Uterus (tissue), 2 donors: Measurements from ENCODE around the gene MIEF1.
A peak's percentile ranks its signal among the peaks of the same experiment; 100 is the strongest.

Experiments used
- CTCF ChIP-seq, 4 experiments: fragments of 200-600 bp in 2 of 4; fragments of 450-650 bp in 2 of 4; sonication (generic) in 2 of 4; IDR thresholded peaks; one replicate each; pipeline ENCODE4 v1.5.1; 2016 to 2019; ENCODE audit warnings: antibody characterized with exemption in 4 of 4, mild to moderate bottlenecking in 2 of 4, moderate library complexity in 1 of 4
- POLR2A ChIP-seq, 2 donors: fragments of 450-650 bp; IDR thresholded peaks; one replicate each; pipeline ENCODE4 v1.6.1; 2016; ENCODE audit warnings: antibody characterized with exemption in 2 of 2, mild to moderate bottlenecking in 1 of 2, moderate library complexity in 1 of 2

DNA sequence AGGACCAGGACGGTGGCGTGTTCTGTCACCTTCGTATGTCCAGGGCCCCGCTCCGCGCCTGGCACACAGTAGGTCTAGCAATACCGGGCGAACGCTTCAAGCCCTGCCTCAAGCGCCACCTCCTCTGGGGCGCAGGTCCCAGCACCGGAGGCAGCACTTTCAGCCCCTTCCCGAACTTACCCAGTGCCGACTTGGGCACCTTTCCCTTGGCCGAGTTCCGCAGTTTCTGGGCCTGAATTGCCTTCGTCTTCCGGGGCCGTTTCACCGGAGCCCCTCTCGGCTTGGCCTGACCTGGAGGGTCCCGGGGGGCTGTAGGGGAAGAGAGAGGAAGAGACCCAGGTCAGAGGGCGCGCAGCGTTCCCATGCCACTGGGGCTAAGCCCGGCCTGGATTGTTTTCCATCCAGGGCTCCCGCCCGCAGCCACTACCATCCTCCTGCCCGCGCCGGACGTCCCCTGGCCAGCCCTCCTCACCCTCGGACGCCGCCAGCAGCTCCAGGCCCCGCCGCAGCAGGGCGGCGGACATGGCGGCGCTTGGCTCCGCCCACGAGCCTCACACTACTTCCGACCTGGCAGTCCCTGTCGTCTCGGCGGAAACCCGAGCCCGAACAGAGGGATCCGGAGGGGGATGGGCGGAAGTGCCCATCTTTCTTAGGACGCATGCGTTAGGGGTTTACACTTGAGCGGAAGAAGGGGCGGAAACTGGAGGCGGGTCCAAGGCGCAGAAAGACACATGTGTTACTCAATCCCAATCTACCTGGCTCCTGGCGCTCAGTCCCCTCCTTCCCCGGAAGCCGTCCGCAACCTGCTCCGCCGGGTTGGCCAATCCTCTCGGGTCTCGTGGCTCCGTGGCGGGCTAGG lies 30.4 kb downstream of the MIEF1 start, which contains the start of gene RPS19BP1:
- TF ChIP-seq CTCF (IDR thresholded peaks at IDR 0.05) (peak in 3 of 4 experiments; percentile 15 to 36 (median 19)), POLR2A (IDR thresholded peaks at IDR 0.05) (peak; percentile 62 to 87)
